AG04449 (cell line): ENCODE measurements around the gene SLC38A3.

Source experiments
- CTCF ChIA-PET: fragments of 350-600 bp; formaldehyde crosslinking; extraction: SDS; loops from one replicate; lab custom pipeline; 2021; ENCODE audit warnings: antibody characterized with exemption; lab: Yijun Ruan, JAX
- POLR2A ChIA-PET: fragments of 400-600, 350-600 bp; formaldehyde crosslinking; extraction: SDS; loops from one replicate; lab custom pipeline; 2020; ENCODE audit warnings: antibody characterized with exemption, inconsistent platforms; lab: Yijun Ruan, JAX
- DNase-seq: peaks from one replicate; pipeline ENCODE4 v3.0.0-alpha.2; 2010; ENCODE audit warnings: low read depth, low spot score
- H3K4me3 ChIP-seq: 2 replicates; pipeline ENCODE4 v1.5.1; 2011; ENCODE audit warnings: low read depth, mild to moderate bottlenecking, control low read depth, low read length
- CTCF ChIP-seq: IDR thresholded peaks from one replicate; pipeline ENCODE4 v1.5.1; 2011; ENCODE audit warnings: mild to moderate bottlenecking, moderate library complexity, low read length, control low read depth, inconsistent platforms; ENCODE audit not compliant: insufficient read depth; ENCODE audit errors: missing control alignments

Gene SLC38A3

GRCh38 chr3:50269977-50270413, 64.9 kb downstream of the SLC38A3 start:
- DNase-seq: no peak
- no peak for TF ChIP-seq CTCF
- ChIA-PET POLR2A (interaction anchor here (0.6 to 1.4 kb wide), 3 partner anchors 22 to 43 kb away, joined by 3 to 5 read pairs (median 4); partner anchors contain the start of genes GNAI2 and IFRD2), CTCF (interaction anchor here (1.0 to 40.0 kb wide), 6 partner anchors 9 to 148 kb away, joined by 3 to 1609 read pairs (median 8); partner anchors contain the start of genes GNAI2, GNAT1 and LSMEM2)
- H3K4me3 ChIP-seq: peak overlapping the region; percentile 38

GRCh38 chr3:50270422-50271224, 65.6 kb downstream of the SLC38A3 start:
- no peak for DNase-seq
- no peak for TF ChIP-seq CTCF
- H3K4me3 ChIP-seq: no peak overlapping the region
- CTCF ChIA-PET: interaction anchor here (0.6 to 40.0 kb wide), 7 partner anchors 9 to 77 kb away, joined by 3 to 1609 read pairs (median 5); partner anchors contain the start of genes GNAI2, GNAT1 and LSMEM2
- POLR2A ChIA-PET: interaction anchor here (1.4 kb wide), 1 partner anchor 35 kb away, joined by 5 read pairs; the partner anchor contains the start of gene GNAI2
